GM12878 (cell line): ENCODE data around the gene ADAMTSL3. TPM values are rescaled to one million over a fixed set of nuclear protein-coding genes. Genes with fewer than 3 reads are reported as not detected.

Experiments
- ATAC-seq: fragments of 200-7000 bp; cut with Tn5 transposase; 3 replicates; pipeline ENCODE4 v1.9.1; 2020; ENCODE audit warnings: mild to moderate bottlenecking, moderate library complexity
- BruUV-seq: library from RNA; stranded (reverse); fragments of 400-500 nt; replicated peaks from 2 replicates; lab custom pipeline; 2021; lab: Mats Ljungman, UMichigan
- CTCF ChIA-PET: fragments of 300-600 bp; sonication (Branson Sonifier 250); formaldehyde crosslinking; extraction: SDS; loops from one replicate; lab custom pipeline; 2021; ENCODE audit warnings: inconsistent platforms; lab: Yijun Ruan, JAX
- POLR2A ChIA-PET: fragments of 350-600 bp; formaldehyde crosslinking; extraction: SDS; loops from one replicate; lab custom pipeline; 2021; ENCODE audit warnings: inconsistent platforms; lab: Charles Lee
- RAD21 ChIA-PET: fragments of 300-600 bp; sonication (Branson Sonifier 250); formaldehyde crosslinking; loops from one replicate; lab custom pipeline; 2023; ENCODE audit warnings: antibody characterized with exemption; ENCODE audit not compliant: unreplicated experiment; lab: Charles Lee
- SMC1A ChIA-PET: fragments of 300-600 bp; sonication (Branson Sonifier 250); formaldehyde crosslinking; loops from one replicate; lab custom pipeline; 2023; ENCODE audit not compliant: unreplicated experiment, uncharacterized antibody; lab: Charles Lee
- DNase-seq: peaks from one replicate; pipeline ENCODE4 v3.0.0-alpha.2; 2011; ENCODE audit warnings: low read depth, low spot score
- FAIRE-seq: peaks from 3 replicates; lab custom pipeline; 2011; peaks lifted over from hg19 to GRCh38; lab: Jason Lieb, UNC
- H2AFZ ChIP-seq: 2 replicates; pipeline ENCODE4 v1.6.0; 2011; ENCODE audit warnings: low read depth, low read length, control low read depth; ENCODE audit not compliant: control insufficient read depth
- H3K27ac ChIP-seq: 2 replicates; pipeline ENCODE4 v1.5.1; 2011; ENCODE audit warnings: control low read depth; ENCODE audit not compliant: control insufficient read depth, insufficient read depth
- H3K27me3 ChIP-seq, 2 experiments: replicated peaks in 1 of 2; 2 replicates each; pipeline versions ENCODE4 v1.6.0 to v1.6.1; 2011; ENCODE audit warnings: low read length in 1 of 2; ENCODE audit not compliant: control insufficient read depth in 2 of 2, insufficient read depth in 2 of 2
- H3K36me3 ChIP-seq, 2 experiments: 2 replicates each; pipeline ENCODE4 v1.5.1; 2011; ENCODE audit warnings: low read length in 1 of 2; ENCODE audit not compliant: control insufficient read depth in 2 of 2, insufficient read depth in 2 of 2
- H3K4me1 ChIP-seq: 2 replicates; pipeline ENCODE4 v1.6.1; 2011; ENCODE audit warnings: mild to moderate bottlenecking, low read length, moderate library complexity, mixed read lengths; ENCODE audit not compliant: control insufficient read depth, insufficient read depth
- H3K4me2 ChIP-seq: 2 replicates; pipeline ENCODE4 v1.6.0; 2011; ENCODE audit warnings: control low read depth; ENCODE audit not compliant: control insufficient read depth, insufficient read depth
- H3K4me3 ChIP-seq: fragments of 200-600 bp; sonication (generic); 2 replicates; pipeline ENCODE4 v1.5.1; 2016
- H3K79me2 ChIP-seq: 2 replicates; pipeline ENCODE4 v1.6.0; 2011; ENCODE audit warnings: low read length; ENCODE audit not compliant: control insufficient read depth, insufficient read depth
- H3K9ac ChIP-seq: 2 replicates; pipeline ENCODE4 v1.8.0; 2011; ENCODE audit warnings: low read length, control low read depth, mixed read lengths; ENCODE audit not compliant: control insufficient read depth, insufficient read depth
- H3K9me3 ChIP-seq: replicated peaks from 3 replicates; pipeline ENCODE4 v1.5.1; 2011; ENCODE audit warnings: mild to moderate bottlenecking, low read length; ENCODE audit not compliant: control insufficient read depth, insufficient read depth
- H4K20me1 ChIP-seq: 2 replicates; pipeline ENCODE4 v1.6.0; 2011; ENCODE audit not compliant: control insufficient read depth, insufficient read depth
- DPF2 ChIP-seq: fragments of 450-650 bp; IDR thresholded peaks from 2 replicates; pipeline ENCODE4 v1.6.1; 2017; ENCODE audit warnings: mild to moderate bottlenecking
- HDAC2 ChIP-seq: fragments of 200-600 bp; sonication (generic); IDR thresholded peaks from 2 replicates; pipeline ENCODE4 v1.6.1; 2017
- NFXL1 ChIP-seq: fragments of 450-650 bp; IDR thresholded peaks from 2 replicates; pipeline ENCODE4 v1.6.1; 2017; ENCODE audit warnings: antibody characterized with exemption, mild to moderate bottlenecking, borderline replicate concordance
- NRF1 ChIP-seq: conservative IDR thresholded peaks from 2 replicates; pipeline ENCODE4 v1.6.1; 2011; ENCODE audit warnings: mild to moderate bottlenecking, low read depth, low read length, improper control_type of control experiment
- RB1 ChIP-seq: fragments of 450-650 bp; formaldehyde crosslinking; IDR thresholded peaks from 2 replicates; pipeline ENCODE4 v1.6.1; 2017; ENCODE audit warnings: mild to moderate bottlenecking, borderline replicate concordance
- RBBP5 ChIP-seq: fragments of 200-600 bp; sonication (generic); conservative IDR thresholded peaks from 2 replicates; pipeline ENCODE4 v1.6.1; 2016
- SMAD5 ChIP-seq: IDR thresholded peaks from 2 replicates; pipeline ENCODE4 v1.6.1; 2016; ENCODE audit warnings: antibody characterized with exemption, low read depth
- STAT1 ChIP-seq: fragments of 450-650 bp; conservative IDR thresholded peaks from 2 replicates; pipeline ENCODE4 v1.6.1; 2014; ENCODE audit warnings: antibody characterized with exemption, mild to moderate bottlenecking
- TARDBP ChIP-seq: IDR thresholded peaks from 2 replicates; pipeline ENCODE4 v1.6.1; 2016; ENCODE audit warnings: borderline replicate concordance
- ZNF24 ChIP-seq: fragments of 450-650 bp; IDR thresholded peaks from 2 replicates; pipeline ENCODE4 v1.6.1; 2017; ENCODE audit warnings: antibody characterized with exemption, mild to moderate bottlenecking
- ZNF384 ChIP-seq: IDR thresholded peaks from 2 replicates; pipeline ENCODE4 v1.6.1; 2012; ENCODE audit warnings: low read depth, mild to moderate bottlenecking, low read length, improper control_type of control experiment, borderline replicate concordance
- WGBS: methylation state at CpG from one replicate; pipeline ENCODE4 v1.1.6; 2016; ENCODE audit warnings: low lambda C conversion rate; ENCODE audit not compliant: insufficient replicate concordance, insufficient coverage; ENCODE audit errors: missing lambda C conversion rate; 5-methylcytosine and 5-hydroxymethylcytosine counted together
- in situ Hi-C: fragments of 300-500 bp; cut with MboI; formaldehyde crosslinking; loops from 9 replicates; pipeline ENCODE4 v1.14.3; 2018; ENCODE audit warnings: mixed read lengths
- intact Hi-C: fragments of 100-400 bp; cut with micrococcal nuclease; formaldehyde crosslinking; loops from one replicate; pipeline ENCODE4 v1.14.2; 2022; ENCODE audit not compliant: unreplicated experiment
- polyA plus RNA-seq, 11 experiments: library from polyadenylated mRNA; depleted of rRNA in 4 of 11; unstranded in 6 of 11; stranded (reverse) in 5 of 11; fragments of >200 nt; fragmentation: Nextera tagmentation in 4 of 11; fragmentation: Illumina TruSeq in 1 of 11; extraction: Ambion mirVana in 4 of 11; extraction: Trizol in 1 of 11; gene quantifications; 1 replicate in 1 of 11; 2 replicates in 10 of 11; pipeline versions ENCODE4 v1.2.1 to v1.2.3, GENCODE V29; 2011 to 2016; ENCODE audit warnings: inconsistent platforms in 2 of 11, missing spikeins in 2 of 11, low read depth in 1 of 11
- total RNA-seq, 4 experiments: library from RNA; depleted of rRNA in 3 of 4; stranded (reverse); fragments of >200 nt in 3 of 4; fragmentation: Illumina TruSeq in 1 of 4; extraction: Trizol in 1 of 4; gene quantifications; 2 replicates each; pipeline versions ENCODE4 v1.2.1 to v1.2.3, GENCODE V29; 2013 to 2021
- TF ChIP-seq, protein P1 (sequence below): fragments of 450-650 bp; IDR thresholded peaks from 2 replicates; pipeline ENCODE4 v1.6.1; 2017; ENCODE audit warnings: mild to moderate bottlenecking
- TF ChIP-seq, protein P2 (sequence below): IDR thresholded peaks from 2 replicates; pipeline ENCODE4 v1.6.1; 2011; ENCODE audit warnings: borderline replicate concordance, low read depth, mild to moderate bottlenecking, moderate library complexity, mixed read lengths, low read length; ENCODE audit not compliant: insufficient read depth; ENCODE audit errors: extremely low read length
- TF ChIP-seq, protein P3 (sequence below): fragments of 450-650 bp; IDR thresholded peaks from 2 replicates; pipeline ENCODE4 v1.6.1; 2017; ENCODE audit warnings: mild to moderate bottlenecking, low read depth, inconsistent platforms; ENCODE audit not compliant: poor library complexity, severe bottlenecking

ADAMTSL3 gene
- total and polyA plus RNA-seq, 10 of the 15 experiments (the other 5 are each of a cell fraction or from before 2014, with no cell fraction given) = 0.01 to 0.28 (median 0.13) TPM

DNA sequence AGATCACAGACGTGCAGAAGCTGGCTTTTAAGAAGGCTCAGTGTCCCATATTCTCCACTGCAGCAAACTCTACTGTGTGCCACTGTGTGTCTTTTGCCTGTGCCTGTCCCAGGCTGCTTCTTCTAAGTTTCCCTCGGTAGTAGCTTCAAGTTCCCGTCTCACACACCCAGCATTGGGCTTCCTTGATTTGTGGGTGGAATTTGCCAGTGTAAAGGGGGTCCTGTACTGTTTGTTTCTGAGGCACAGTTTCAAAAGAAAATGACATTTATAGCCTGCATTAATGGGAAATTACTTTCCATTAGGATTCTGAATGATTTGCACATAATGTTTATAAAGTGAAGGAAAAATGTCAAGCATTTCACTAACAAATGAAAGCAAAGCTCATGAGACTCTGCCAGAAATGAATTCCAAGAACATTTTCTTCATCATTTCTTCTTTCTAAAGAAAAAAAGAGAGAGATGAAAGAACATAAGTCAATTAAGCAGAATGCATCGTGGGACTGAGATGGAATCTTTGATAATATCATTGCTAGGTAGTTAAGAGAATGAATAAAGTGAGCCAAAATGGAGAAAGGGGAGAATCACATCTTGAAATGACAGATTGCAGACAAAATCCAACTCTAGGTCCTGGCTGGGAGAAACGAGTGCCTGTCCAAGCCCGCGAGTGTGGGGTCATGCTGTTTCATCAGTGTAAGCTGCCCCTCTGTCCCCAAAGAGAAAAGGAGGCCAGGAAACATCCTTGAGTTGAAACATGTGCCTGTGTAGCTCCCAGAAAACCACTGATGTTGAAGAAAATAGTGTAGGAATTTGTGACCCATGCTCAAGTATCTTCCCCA, 48.6 kb upstream of the ADAMTSL3 start:
- no peak for ATAC-seq
- ChIA-PET SMC1A (no interaction called here), POLR2A (no interaction called here), RAD21 (no interaction called here), CTCF (no interaction called here)
- H3K9me3 ChIP-seq = no peaks in the 10 kb centered on the region
- DNase-seq = no peak
- 6% methylated on average over 7 of the region's 7 CpGs for WGBS
- BruUV-seq = no TSS peak
- no peak overlapping the region for H3K4me2 ChIP-seq
- no peaks in the 10 kb centered on the region; a peak in 1 of 4 replicates for H3K27me3 ChIP-seq
- H3K27ac ChIP-seq = no peak overlapping the region
- no peak overlapping the region for H3K4me3 ChIP-seq
- no peaks in the 10 kb centered on the region for H3K79me2 ChIP-seq
- intact Hi-C loops = no loop called here
- in situ Hi-C loops = no loop called here
- no peaks in the 10 kb centered on the region for H3K36me3 ChIP-seq
- no peak overlapping the region for H2AFZ ChIP-seq
- H4K20me1 ChIP-seq = no peaks in the 10 kb centered on the region
- FAIRE-seq = no peak
- H3K4me1 ChIP-seq = no peaks in the 10 kb centered on the region
- no peak overlapping the region for H3K9ac ChIP-seq
- no peak for TF ChIP-seq NRF1
- no peak for TF ChIP-seq STAT1
- no peak for TF ChIP-seq ZNF24
- TF ChIP-seq ZNF384 = no peak
- TF ChIP-seq TARDBP = no peak

DNA sequence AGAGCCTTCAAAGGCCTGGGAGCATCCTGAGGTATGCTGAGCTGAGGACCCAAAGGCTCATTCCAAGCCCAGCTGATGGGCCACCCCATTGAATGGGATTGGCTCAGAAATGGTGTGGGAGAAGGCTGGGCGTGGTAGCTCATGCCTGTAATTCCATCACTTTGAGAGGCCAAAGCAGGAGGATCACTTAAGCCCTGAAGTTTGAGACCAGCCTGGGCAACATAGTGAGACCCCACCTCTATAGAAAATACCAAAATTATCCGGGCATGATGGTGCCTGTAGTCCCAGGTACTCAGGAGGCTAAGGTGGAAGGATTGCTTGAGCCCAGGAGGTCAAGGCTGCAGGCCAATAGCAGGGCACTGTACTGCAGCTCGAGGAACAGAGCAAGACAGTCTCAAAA, 43.8 kb upstream of the ADAMTSL3 start:
- ChIA-PET POLR2A (no interaction called here), RAD21 (no interaction called here), CTCF (no interaction called here), SMC1A (no interaction called here)
- no peaks in the 10 kb centered on the region for H3K79me2 ChIP-seq
- no peaks in the 10 kb centered on the region for H3K36me3 ChIP-seq
- FAIRE-seq (no peak), ATAC-seq (no peak), DNase-seq (no peak)
- no peak overlapping the region for H3K4me2 ChIP-seq
- H3K27me3 ChIP-seq = no peaks in the 10 kb centered on the region; a peak in 1 of 4 replicates
- no TSS peak for BruUV-seq
- H2AFZ ChIP-seq = no peak overlapping the region
- WGBS = 7% methylated on average over 3 of the region's 3 CpGs
- intact Hi-C loops (no loop called here), in situ Hi-C loops (no loop called here)
- no peak overlapping the region for H3K27ac ChIP-seq
- H3K4me1 ChIP-seq = no peaks in the 10 kb centered on the region
- H3K4me3 ChIP-seq = no peak overlapping the region
- no peaks in the 10 kb centered on the region for H4K20me1 ChIP-seq
- H3K9me3 ChIP-seq = no peaks in the 10 kb centered on the region
- no peak overlapping the region for H3K9ac ChIP-seq
- TF ChIP-seq SMAD5 (no peak), NFXL1 (no peak), DPF2 (no peak), RBBP5 (no peak), HDAC2 (no peak), RB1 (no peak)
- TF ChIP-seq, protein P1, sequence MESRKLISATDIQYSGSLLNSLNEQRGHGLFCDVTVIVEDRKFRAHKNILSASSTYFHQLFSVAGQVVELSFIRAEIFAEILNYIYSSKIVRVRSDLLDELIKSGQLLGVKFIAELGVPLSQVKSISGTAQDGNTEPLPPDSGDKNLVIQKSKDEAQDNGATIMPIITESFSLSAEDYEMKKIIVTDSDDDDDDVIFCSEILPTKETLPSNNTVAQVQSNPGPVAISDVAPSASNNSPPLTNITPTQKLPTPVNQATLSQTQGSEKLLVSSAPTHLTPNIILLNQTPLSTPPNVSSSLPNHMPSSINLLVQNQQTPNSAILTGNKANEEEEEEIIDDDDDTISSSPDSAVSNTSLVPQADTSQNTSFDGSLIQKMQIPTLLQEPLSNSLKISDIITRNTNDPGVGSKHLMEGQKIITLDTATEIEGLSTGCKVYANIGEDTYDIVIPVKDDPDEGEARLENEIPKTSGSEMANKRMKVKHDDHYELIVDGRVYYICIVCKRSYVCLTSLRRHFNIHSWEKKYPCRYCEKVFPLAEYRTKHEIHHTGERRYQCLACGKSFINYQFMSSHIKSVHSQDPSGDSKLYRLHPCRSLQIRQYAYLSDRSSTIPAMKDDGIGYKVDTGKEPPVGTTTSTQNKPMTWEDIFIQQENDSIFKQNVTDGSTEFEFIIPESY = no peak
- TF ChIP-seq, protein P2, sequence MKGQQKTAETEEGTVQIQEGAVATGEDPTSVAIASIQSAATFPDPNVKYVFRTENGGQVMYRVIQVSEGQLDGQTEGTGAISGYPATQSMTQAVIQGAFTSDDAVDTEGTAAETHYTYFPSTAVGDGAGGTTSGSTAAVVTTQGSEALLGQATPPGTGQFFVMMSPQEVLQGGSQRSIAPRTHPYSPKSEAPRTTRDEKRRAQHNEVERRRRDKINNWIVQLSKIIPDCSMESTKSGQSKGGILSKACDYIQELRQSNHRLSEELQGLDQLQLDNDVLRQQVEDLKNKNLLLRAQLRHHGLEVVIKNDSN = no peak
- TF ChIP-seq, protein P3, sequence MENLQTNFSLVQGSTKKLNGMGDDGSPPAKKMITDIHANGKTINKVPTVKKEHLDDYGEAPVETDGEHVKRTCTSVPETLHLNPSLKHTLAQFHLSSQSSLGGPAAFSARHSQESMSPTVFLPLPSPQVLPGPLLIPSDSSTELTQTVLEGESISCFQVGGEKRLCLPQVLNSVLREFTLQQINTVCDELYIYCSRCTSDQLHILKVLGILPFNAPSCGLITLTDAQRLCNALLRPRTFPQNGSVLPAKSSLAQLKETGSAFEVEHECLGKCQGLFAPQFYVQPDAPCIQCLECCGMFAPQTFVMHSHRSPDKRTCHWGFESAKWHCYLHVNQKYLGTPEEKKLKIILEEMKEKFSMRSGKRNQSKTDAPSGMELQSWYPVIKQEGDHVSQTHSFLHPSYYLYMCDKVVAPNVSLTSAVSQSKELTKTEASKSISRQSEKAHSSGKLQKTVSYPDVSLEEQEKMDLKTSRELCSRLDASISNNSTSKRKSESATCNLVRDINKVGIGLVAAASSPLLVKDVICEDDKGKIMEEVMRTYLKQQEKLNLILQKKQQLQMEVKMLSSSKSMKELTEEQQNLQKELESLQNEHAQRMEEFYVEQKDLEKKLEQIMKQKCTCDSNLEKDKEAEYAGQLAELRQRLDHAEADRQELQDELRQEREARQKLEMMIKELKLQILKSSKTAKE = no peak
